Neural cell (in vitro differentiated cells): Measurements from ENCODE around the gene LHPP. TPM values are rescaled to one million over a fixed set of nuclear protein-coding genes. Genes with fewer than 3 reads are reported as not detected.

Source experiments
- H2AFZ ChIP-seq: fragments of 200-600, 300-800 bp; sonication (generic), shearing (Covaris generic); 2 replicates; pipeline ENCODE4 v1.6.0; 2014; ENCODE audit warnings: low read depth, mild to moderate bottlenecking, antibody characterized with exemption, low read length, moderate library complexity
- H3F3A ChIP-seq: fragments of 200-600 bp; shearing (Covaris generic); 2 replicates; pipeline ENCODE4 v1.6.1; 2016; ENCODE audit warnings: mild to moderate bottlenecking, moderate library complexity, mixed read lengths, antibody characterized with exemption, low read length; ENCODE audit not compliant: insufficient read depth, poor library complexity, severe bottlenecking
- H3K27ac ChIP-seq: fragments of 200-600, 300-800 bp; sonication (generic), shearing (Covaris generic); 2 replicates; pipeline ENCODE4 v1.5.1; 2014; ENCODE audit warnings: mild to moderate bottlenecking, low read length, moderate library complexity
- H3K27me3 ChIP-seq: fragments of 300-800, 200-600 bp; sonication (generic), shearing (Covaris generic); 2 replicates; pipeline ENCODE4 v1.6.0; 2014; ENCODE audit warnings: mild to moderate bottlenecking, low read depth, low read length, moderate library complexity; ENCODE audit not compliant: insufficient read depth
- H3K36me3 ChIP-seq: fragments of 300-800, 200-600 bp; sonication (generic), shearing (Covaris generic); 2 replicates; pipeline ENCODE4 v1.5.1; 2014; ENCODE audit warnings: mild to moderate bottlenecking, antibody characterized with exemption, low read length, moderate library complexity; ENCODE audit not compliant: insufficient read depth
- H3K4me2 ChIP-seq: fragments of 300-800, 200-600 bp; sonication (generic), shearing (Covaris generic); 2 replicates; pipeline ENCODE4 v1.6.0; 2014; ENCODE audit warnings: mild to moderate bottlenecking, low read length
- H3K4me3 ChIP-seq: fragments of 300-800, 200-600 bp; sonication (generic), shearing (Covaris generic); 2 replicates; pipeline ENCODE4 v1.5.1; 2014; ENCODE audit warnings: mild to moderate bottlenecking, low read length, moderate library complexity
- H3K79me2 ChIP-seq: fragments of 200-600 bp; shearing (Covaris generic); replicated peaks from 2 replicates; pipeline ENCODE4 v1.6.0; 2014; ENCODE audit warnings: mild to moderate bottlenecking, low read length, moderate library complexity; ENCODE audit not compliant: insufficient read depth
- H3K9ac ChIP-seq: fragments of 300-800, 200-600 bp; sonication (generic), shearing (Covaris generic); 2 replicates; pipeline ENCODE4 v1.6.1; 2016; ENCODE audit warnings: mild to moderate bottlenecking, low read length, mixed read lengths
- H3K9me2 ChIP-seq: fragments of 200-600 bp; shearing (Covaris generic); 2 replicates; pipeline ENCODE4 v1.6.1; 2016; ENCODE audit warnings: mild to moderate bottlenecking, low read length, mixed read lengths; ENCODE audit not compliant: insufficient read depth
- H3K9me3 ChIP-seq: fragments of 200-600, 300-800 bp; sonication (generic), shearing (Covaris generic); 2 replicates; pipeline ENCODE4 v1.6.1; 2016; ENCODE audit warnings: mild to moderate bottlenecking, mixed run types, low read length, moderate library complexity, mixed read lengths
- H4K20me1 ChIP-seq: fragments of 200-600 bp; shearing (Covaris generic); 2 replicates; pipeline ENCODE4 v1.6.1; 2016; ENCODE audit warnings: mild to moderate bottlenecking, mixed run types; ENCODE audit not compliant: insufficient read depth
- EP300 ChIP-seq: fragments of 450-650 bp; conservative IDR thresholded peaks from 2 replicates; pipeline ENCODE4 v1.6.1; 2014; ENCODE audit warnings: antibody characterized with exemption, mild to moderate bottlenecking, moderate library complexity; ENCODE audit not compliant: poor library complexity, severe bottlenecking
- EZH2 ChIP-seq: fragments of 200-600, 300-800 bp; shearing (Covaris generic), sonication (generic); IDR thresholded peaks from 2 replicates; pipeline ENCODE4 v1.6.1; 2014; ENCODE audit warnings: antibody characterized with exemption, low read length, borderline replicate concordance, mild to moderate bottlenecking; ENCODE audit not compliant: insufficient read depth, poor library complexity, severe bottlenecking
- MXI1 ChIP-seq: fragments of 450-650 bp; conservative IDR thresholded peaks from 2 replicates; pipeline ENCODE4 v1.6.1; 2014; ENCODE audit warnings: antibody characterized with exemption, mild to moderate bottlenecking; ENCODE audit not compliant: poor library complexity, severe bottlenecking
- POLR2AphosphoS5 ChIP-seq: IDR thresholded peaks from 2 replicates; pipeline ENCODE4 v1.6.1; 2012
- RAD21 ChIP-seq: fragments of 450-650 bp; conservative IDR thresholded peaks from 2 replicates; pipeline ENCODE4 v1.6.1; 2014; ENCODE audit warnings: antibody characterized with exemption, mild to moderate bottlenecking, moderate library complexity
- SMC3 ChIP-seq: fragments of 450-650 bp; conservative IDR thresholded peaks from 2 replicates; pipeline ENCODE4 v1.6.1; 2014; ENCODE audit warnings: antibody characterized with exemption, mild to moderate bottlenecking, moderate library complexity; ENCODE audit not compliant: poor library complexity
- TAF1 ChIP-seq: IDR thresholded peaks from 2 replicates; pipeline ENCODE4 v1.6.1; 2012; ENCODE audit warnings: low read depth
- polyA plus RNA-seq: library from polyadenylated mRNA; depleted of rRNA; stranded (reverse); fragments of >200 nt; gene quantifications from 2 replicates; pipeline ENCODE4 v1.2.3, GENCODE V29; 2014
- TF ChIP-seq, protein P1 (sequence below): IDR thresholded peaks from 2 replicates; pipeline ENCODE4 v1.6.1; 2012; ENCODE audit warnings: borderline replicate concordance
- TF ChIP-seq, protein P2 (sequence below): fragments of 450-650 bp; IDR thresholded peaks from 2 replicates; pipeline ENCODE4 v1.5.1; 2014; ENCODE audit warnings: antibody characterized with exemption, mild to moderate bottlenecking, moderate library complexity; ENCODE audit not compliant: poor library complexity, severe bottlenecking

LHPP gene
- polyA plus RNA-seq, 1 donor from 2014 or later = 16.0 TPM

DNA sequence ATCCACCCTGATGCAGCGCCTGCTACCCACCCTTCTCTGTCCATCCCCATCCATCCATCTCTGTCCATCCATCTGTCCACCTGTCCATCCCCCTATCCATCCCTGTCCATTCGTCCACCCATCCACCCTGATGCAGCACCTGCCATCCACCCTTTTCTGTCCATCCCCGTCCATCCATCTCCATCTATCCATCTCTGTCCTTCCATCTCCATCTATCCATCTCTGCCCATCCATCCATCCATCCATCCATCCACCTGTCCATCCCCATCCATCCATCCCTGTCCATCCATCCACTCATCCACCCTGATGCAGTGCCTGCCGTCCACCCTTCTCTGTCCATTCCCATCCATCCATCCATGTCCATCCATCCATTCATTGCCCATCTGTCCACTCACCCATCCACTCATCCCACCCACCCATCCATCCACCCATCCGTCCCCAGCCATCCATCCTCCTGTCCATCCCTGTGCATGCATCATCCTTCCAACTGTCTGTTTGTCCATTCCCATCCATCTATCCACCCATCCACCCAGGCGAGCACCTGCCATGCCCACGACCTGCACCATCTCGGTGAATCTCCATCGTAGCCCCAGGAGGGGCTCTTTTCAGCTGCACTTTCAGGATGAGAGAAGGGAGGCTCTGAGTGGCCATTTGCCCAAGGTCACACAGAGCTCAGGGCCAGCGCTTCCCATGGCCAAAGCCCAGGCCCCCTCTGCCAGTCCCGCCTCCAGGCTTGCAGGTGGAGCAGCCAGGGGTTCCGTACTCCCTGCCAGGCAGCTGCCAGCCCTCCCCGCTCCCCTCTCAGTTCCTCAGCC, 137.4 kb downstream of the LHPP start:
- Histone ChIP-seq H3K27ac (no peak overlapping the region), H2AFZ (no peak overlapping the region), H3K4me2 (no peak overlapping the region), H3K27me3 (no peaks in the 10 kb centered on the region), H4K20me1 (no peaks in the 10 kb centered on the region), H3K4me3 (no peak overlapping the region), H3K36me3 (no peaks in the 10 kb centered on the region), H3K9me2 (no peaks in the 10 kb centered on the region), H3K9me3 (no peaks in the 10 kb centered on the region), H3K9ac (no peak overlapping the region), H3F3A (no peaks in the 10 kb centered on the region), H3K79me2 (no peaks in the 10 kb centered on the region)
- TF ChIP-seq RAD21 (no peak), TAF1 (no peak), POLR2AphosphoS5 (no peak), EP300 (no peak), SMC3 (no peak), EZH2 (no peak), MXI1 (no peak)
- TF ChIP-seq, protein P1, sequence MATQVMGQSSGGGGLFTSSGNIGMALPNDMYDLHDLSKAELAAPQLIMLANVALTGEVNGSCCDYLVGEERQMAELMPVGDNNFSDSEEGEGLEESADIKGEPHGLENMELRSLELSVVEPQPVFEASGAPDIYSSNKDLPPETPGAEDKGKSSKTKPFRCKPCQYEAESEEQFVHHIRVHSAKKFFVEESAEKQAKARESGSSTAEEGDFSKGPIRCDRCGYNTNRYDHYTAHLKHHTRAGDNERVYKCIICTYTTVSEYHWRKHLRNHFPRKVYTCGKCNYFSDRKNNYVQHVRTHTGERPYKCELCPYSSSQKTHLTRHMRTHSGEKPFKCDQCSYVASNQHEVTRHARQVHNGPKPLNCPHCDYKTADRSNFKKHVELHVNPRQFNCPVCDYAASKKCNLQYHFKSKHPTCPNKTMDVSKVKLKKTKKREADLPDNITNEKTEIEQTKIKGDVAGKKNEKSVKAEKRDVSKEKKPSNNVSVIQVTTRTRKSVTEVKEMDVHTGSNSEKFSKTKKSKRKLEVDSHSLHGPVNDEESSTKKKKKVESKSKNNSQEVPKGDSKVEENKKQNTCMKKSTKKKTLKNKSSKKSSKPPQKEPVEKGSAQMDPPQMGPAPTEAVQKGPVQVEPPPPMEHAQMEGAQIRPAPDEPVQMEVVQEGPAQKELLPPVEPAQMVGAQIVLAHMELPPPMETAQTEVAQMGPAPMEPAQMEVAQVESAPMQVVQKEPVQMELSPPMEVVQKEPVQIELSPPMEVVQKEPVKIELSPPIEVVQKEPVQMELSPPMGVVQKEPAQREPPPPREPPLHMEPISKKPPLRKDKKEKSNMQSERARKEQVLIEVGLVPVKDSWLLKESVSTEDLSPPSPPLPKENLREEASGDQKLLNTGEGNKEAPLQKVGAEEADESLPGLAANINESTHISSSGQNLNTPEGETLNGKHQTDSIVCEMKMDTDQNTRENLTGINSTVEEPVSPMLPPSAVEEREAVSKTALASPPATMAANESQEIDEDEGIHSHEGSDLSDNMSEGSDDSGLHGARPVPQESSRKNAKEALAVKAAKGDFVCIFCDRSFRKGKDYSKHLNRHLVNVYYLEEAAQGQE = no peak
- TF ChIP-seq, protein P2, sequence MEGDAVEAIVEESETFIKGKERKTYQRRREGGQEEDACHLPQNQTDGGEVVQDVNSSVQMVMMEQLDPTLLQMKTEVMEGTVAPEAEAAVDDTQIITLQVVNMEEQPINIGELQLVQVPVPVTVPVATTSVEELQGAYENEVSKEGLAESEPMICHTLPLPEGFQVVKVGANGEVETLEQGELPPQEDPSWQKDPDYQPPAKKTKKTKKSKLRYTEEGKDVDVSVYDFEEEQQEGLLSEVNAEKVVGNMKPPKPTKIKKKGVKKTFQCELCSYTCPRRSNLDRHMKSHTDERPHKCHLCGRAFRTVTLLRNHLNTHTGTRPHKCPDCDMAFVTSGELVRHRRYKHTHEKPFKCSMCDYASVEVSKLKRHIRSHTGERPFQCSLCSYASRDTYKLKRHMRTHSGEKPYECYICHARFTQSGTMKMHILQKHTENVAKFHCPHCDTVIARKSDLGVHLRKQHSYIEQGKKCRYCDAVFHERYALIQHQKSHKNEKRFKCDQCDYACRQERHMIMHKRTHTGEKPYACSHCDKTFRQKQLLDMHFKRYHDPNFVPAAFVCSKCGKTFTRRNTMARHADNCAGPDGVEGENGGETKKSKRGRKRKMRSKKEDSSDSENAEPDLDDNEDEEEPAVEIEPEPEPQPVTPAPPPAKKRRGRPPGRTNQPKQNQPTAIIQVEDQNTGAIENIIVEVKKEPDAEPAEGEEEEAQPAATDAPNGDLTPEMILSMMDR = no peak

DNA sequence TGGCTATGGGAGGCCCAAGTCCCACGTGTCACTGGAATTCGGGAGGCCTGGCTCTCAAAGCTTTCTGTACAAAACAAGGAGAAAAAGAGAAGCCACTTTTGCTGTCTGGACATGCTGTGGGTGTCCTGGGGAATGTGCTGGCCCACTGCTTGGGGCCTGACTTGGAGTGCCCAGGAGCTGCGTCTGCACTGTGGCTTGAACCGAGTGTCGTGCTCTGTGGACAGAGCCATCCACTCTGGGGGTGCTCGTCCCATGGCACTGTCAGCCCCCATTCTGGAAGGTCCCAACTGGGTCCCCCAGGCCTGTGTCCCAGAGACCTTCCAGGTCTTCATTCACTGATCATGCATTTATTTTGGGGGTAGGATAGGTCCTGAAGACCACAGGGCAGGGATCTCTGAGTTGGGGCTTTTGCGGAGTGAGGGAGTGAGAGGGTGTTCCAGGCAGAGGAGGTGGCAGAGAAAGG, 138.0 kb downstream of the LHPP start:
- H3K79me2 ChIP-seq = no peaks in the 10 kb centered on the region
- no peaks in the 10 kb centered on the region for H3K36me3 ChIP-seq
- no peaks in the 10 kb centered on the region for H3K9me3 ChIP-seq
- H3K4me2 ChIP-seq = no peak overlapping the region
- H3K27ac ChIP-seq = no peak overlapping the region
- no peak for TF ChIP-seq MXI1
- TF ChIP-seq, protein P2 = no peak
- TF ChIP-seq TAF1 = no peak
- no peak for TF ChIP-seq SMC3
- no peak for TF ChIP-seq POLR2AphosphoS5
- TF ChIP-seq EP300 = no peak
- TF ChIP-seq RAD21 = no peak
- no peak for TF ChIP-seq EZH2
- TF ChIP-seq, protein P1 = no peak
- H4K20me1 ChIP-seq = no peaks in the 10 kb centered on the region
- H2AFZ ChIP-seq = no peak overlapping the region
- H3F3A ChIP-seq = no peaks in the 10 kb centered on the region
- H3K9ac ChIP-seq = no peak overlapping the region
- no peaks in the 10 kb centered on the region for H3K9me2 ChIP-seq
- no peak overlapping the region for H3K4me3 ChIP-seq
- H3K27me3 ChIP-seq = no peaks in the 10 kb centered on the region
